HG03571 (cell line): Measurements from ENCODE around the gene STEAP2.
"Not testable (repeated sequence)": the region's sequence is repeated elsewhere in the genome, so short reads cannot be mapped to it uniquely, and the experiment has no call there.

Source experiments
- ATAC-seq: cut with Tn5 transposase; IDR thresholded peaks from one replicate; pipeline ENCODE4 v1.9.1; 2021; ENCODE audit not compliant: unreplicated experiment

STEAP2 gene

DNA sequence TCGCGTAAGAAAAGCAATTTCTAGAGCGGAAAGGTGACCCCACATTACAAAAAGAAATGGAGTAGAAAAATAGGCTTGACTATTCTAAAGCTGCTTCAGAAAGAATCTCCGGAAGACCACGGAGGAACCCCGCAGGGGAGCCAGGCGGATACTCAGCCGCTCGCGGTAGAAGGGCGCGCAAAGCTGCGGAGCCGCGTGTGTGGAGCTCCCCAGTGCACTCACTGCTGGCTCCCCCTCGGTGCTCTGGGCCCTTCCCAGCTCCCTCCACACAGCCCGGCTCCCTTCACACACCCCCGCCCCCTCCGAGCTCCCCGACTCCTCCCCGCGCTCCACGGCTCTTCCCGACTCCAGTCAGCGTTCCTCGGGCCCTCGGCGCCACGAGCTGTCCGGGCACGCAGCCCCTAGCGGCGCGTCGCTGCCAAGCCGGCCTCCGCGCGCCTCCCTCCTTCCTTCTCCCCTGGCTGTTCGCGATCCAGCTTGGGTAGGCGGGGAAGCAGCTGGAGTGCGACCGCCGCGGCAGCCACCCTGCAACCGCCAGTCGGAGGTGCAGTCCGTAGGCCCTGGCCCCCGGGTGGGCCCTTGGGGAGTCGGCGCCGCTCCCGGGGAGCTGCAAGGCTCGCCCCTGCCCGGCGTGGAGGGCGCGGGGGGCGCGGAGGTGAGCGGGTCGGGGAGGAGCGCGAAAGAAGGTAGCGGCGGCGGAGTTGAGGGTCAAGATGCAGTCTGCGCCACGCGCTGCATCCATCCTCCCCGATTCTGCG lies at the start of gene STEAP2:
TSS of gene STEAP2 (plus strand) at position 350 of the 758 bp plus-strand sequence. CDS start 13,343 bp downstream, outside the sequence.
- ATAC-seq, result peak; percentile 85

DNA sequence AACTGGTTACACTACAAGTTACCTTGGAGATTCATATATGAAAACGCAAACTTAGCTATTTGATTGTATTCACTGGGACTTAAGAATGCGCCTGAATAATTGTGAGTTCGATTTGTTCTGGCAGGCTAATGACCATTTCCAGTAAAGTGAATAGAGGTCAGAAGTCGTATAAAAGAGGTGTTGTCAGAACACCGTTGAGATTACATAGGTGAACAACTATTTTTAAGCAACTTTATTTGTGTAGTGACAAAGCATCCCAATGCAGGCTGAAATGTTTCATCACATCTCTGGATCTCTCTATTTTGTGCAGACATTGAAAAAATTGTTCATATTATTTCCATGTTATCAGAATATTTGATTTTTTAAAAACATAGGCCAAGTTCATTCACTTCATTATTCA lies 48.0 kb upstream of the STEAP2 start:
- ATAC-seq, result no peak

- ATAC-seq, result no peak
Measured at GRCh38 chr7:90165724-90166123, 45.8 kb upstream of the STEAP2 start.

DNA sequence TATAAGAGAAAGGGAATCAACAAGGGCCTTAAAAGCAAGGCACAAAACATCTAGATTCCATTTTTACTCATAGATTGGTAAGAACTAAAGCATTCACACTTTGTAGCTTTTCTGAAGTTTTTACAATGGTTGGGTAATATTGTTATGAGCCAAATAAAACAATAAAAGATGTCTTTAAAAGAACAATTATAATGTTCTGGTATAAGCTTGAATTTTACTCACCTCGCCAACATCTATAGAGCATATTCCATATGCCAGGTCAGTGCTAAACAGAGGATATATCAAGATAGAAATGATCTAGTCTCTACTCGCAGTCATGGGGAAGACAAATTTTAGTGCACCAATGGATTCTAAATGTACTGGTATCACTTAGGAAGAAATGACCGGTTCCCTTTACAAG lies 45.4 kb upstream of the STEAP2 start:
- ATAC-seq, result no peak

- no peak for ATAC-seq
Measured at GRCh38 chr7:90167361-90167760, 44.2 kb upstream of the STEAP2 start.

GRCh38 chr7:90169891-90170290 lies 41.6 kb upstream of the STEAP2 start:
- no peak for ATAC-seq

DNA sequence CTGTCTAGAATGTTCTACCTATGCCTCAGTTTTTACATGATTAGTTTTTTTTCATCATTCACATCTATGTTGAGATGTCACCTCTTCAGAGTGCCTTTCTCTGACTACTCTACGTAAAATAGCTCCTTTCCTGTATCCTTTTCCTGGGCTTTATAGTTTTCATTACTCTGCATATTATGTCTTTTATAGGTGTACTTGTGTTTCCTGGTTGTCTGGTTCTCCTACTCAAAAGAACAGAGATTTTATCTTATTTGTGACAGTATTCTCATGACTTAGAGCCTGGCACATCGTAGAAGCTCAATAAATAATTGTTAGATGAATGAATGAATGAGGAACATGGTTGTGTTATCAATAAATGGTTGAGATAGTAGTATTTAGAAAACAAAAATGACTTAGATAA lies 39.4 kb upstream of the STEAP2 start:
- ATAC-seq, result no peak

DNA sequence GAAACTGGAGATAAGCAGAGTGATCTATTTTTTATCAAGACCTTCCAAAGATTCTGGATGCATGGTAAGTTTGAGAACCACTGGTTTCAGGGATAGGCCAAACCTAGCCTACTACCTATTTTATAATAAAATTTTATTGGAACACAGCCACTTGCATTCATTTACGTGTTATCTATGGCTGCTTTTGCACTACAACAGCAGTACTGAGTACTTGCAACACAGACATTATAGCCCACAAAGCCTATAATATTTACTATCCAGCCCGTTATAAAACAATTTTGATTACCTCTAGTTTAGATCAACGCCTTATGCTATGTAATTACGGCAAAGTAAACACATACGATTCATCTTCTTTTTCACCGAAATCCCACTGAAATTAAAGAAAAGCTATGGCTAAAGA lies 38.9 kb upstream of the STEAP2 start:
- ATAC-seq, result no peak

DNA sequence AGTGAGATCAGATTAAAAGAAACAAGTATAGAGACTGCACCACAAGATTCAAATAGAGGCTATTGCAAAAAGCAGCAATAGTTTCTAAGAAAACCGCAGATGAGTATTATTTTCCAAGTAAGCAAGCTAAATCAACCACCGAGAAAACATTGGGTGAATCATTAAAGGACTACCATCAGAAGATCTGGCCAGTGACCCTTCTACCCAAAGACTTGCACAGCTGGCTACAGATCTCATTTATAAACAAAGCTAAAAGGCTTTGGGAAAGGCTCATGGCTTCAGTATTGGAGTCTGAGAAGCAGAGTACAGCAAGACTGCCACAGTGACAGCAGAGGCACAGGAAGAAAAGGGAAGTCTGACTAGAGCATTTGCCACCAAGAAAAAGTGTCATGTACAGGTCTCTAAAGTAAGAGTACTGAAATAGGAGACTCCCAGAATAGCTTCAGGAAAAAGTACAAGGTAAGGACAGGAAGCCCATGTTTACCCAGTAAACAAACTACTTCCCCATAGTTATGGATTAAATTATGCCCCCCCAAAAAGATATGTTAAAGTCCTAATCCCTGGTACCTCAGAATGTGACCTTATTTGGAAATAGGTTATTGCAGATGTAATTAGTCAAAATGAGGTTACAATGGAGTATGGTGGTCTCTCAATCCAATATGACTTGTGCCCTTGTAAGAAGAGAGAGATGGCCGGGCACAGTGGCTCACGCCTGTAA lies 38.3 kb upstream of the STEAP2 start:
- peak; percentile 94 for ATAC-seq

GRCh38 chr7:90175667-90176066 lies 35.9 kb upstream of the STEAP2 start:
- ATAC-seq, result no peak

DNA sequence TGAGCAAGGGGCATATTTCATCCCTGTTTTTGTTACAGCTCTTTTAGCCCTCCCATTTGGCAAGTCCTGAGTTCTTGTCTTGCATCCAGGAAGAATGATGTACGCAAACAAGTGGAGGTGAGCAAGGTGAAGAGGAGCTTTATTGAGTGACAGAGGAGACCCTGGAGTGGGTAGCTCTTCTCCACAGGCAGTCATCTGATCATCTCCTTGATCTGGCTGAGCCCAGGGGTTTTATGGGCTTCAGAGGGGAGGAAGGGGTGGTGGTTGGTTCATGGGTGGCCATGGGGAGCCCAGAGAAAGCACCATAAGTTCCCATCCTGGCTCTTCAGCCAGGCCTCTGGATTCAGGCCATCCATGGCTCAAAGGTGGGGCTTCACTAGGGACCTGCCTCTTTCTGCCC lies 35.3 kb upstream of the STEAP2 start:
- ATAC-seq, result no peak

DNA sequence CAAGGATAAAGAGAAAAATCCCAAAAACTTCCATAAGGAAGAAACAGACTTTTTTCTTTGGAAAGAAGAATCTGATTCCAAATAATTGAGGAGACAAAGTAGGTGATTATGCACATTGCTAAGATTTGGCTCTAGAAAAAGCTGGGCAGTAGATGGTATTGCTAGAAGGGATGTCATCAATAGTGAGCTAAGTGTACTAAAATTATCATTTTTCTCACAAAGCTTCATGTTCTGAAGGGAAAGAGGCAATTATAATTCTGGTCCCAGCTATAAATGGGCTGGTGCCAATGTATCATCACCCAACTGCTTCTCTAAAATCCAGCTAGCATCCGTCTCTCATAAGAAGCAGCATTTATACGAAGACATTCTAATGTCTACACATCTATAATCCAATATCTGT lies 33.4 kb upstream of the STEAP2 start:
- no peak for ATAC-seq

GRCh38 chr7:90178679-90179278 lies 32.8 kb upstream of the STEAP2 start:
- ATAC-seq, result peak; percentile 99

DNA sequence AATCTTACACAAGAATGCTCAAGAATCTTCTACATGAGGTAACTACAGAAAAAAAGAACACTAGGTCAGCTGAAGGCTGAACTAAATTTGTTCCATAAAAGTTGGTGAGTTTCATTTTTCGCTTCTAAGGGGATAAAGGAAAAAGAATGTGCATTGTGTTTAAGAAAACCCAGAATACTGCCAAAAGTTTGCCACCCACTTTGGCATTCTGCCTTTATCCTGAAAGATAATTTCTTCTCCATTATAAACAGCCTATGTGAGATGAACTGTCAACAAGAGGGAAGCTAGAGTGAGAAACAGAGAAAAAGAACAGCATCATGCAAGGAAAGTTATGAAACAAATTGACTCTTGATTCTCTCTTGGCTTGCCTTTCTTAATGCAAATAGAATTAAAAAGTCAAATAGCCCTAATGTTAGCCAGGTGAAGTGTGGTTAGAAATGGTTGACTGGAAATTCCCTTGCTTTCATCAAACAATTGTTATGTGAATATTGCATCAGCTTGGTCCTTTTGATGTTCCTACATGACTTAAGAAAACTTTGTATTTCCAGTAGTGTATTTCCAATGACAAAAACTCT lies 31.4 kb upstream of the STEAP2 start:
- no peak for ATAC-seq

DNA sequence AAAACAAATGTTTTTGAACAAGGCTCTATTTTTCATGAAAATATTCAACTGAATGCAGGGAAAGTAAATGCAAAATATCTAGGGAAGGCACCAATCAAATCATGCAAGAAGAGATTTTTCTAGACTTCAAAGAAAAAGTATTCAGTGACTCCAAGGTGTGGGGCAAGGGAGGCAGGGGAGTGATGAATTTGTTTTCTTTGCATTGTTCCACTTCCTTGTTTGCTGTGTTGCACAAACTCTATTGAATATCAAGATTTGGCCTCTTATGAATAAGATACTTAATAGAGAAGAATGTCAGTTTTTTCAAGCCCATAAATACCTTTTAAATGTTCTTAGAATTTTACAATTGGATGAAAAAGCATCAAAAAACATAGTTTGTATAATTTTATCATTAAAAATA lies 30.9 kb upstream of the STEAP2 start:
- ATAC-seq, result no peak

- ATAC-seq, result no peak
Measured at GRCh38 chr7:90181485-90181884, 30.1 kb upstream of the STEAP2 start.

- ATAC-seq, result not testable (repeated sequence)
Measured at GRCh38 chr7:90186290-90186689, 25.2 kb upstream of the STEAP2 start.

DNA sequence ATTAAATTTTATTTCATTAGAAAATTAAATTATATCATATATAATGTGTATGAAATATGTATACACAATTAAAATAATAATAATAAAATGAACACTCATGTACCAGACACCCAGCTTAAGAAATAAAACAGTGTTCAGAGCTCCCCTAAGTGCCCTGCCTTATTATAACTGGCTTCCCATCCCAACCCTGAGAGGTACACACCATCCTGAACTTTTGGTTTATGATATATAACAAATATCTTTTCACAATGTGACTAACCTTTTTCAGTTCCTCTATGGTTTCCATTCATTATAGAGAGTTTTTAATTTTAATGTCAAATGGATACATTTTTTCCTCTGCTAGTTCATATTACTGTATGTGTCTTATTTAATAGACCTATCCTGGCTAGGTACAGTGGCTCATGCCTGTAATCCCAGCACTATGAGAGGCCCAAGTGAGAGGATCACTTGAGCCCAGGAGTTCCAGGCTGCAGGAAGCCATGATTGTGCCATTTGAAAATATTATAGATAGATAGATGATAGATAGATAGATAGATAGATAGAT lies 24.0 kb upstream of the STEAP2 start:
- ATAC-seq, result no peak

- peak; percentile 85 for ATAC-seq
Measured at GRCh38 chr7:90188281-90188680, 23.3 kb upstream of the STEAP2 start.

DNA sequence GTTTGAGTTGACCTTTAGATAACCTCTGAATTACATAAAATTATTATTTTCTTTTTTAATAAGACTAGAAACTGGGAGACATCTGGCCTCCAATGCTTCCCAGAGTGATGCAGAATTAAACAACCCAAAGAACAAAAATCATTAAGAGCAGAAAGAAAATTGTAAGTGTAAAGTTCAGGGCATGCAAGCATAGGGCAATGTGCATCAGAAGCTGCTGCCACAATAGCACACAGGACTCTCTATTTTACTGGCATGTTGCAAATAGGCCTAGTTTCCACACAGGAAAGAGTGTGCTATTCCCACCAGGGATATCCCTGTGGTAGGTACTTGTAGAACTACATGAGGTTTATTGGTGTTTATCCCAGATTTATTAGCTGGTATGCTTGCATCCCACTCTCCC lies 20.5 kb upstream of the STEAP2 start:
- no peak for ATAC-seq

GRCh38 chr7:90191648-90192047 lies 19.9 kb upstream of the STEAP2 start:
- no peak for ATAC-seq
